Muscle of leg (tissue), 11 donors: ENCODE data around the gene SULT2B1. TPM values are rescaled to one million over a fixed set of nuclear protein-coding genes. Genes with fewer than 3 reads are reported as not detected.

Source experiments
- DNase-seq: peaks from one replicate; pipeline ENCODE4 v3.0.0; 2013
- H3K27ac ChIP-seq: one replicate; pipeline ENCODE4 v1.5.1; 2013; ENCODE audit warnings: mild to moderate bottlenecking, low read length, control low read depth
- H3K27me3 ChIP-seq: one replicate; pipeline ENCODE4 v1.6.1; 2013; ENCODE audit warnings: low read length; ENCODE audit not compliant: control insufficient read depth, insufficient read depth
- H3K36me3 ChIP-seq: one replicate; pipeline ENCODE4 v1.6.1; 2013; ENCODE audit warnings: low read length; ENCODE audit not compliant: control insufficient read depth, insufficient read depth
- H3K4me1 ChIP-seq: one replicate; pipeline ENCODE4 v1.6.1; 2013; ENCODE audit warnings: low read length; ENCODE audit not compliant: control insufficient read depth, insufficient read depth
- H3K4me3 ChIP-seq: one replicate; pipeline ENCODE4 v1.5.1; 2013; ENCODE audit warnings: low read length, control low read depth
- H3K9me3 ChIP-seq: replicated peaks from 2 replicates; pipeline ENCODE4 v1.6.1; 2013; ENCODE audit warnings: low read depth, low read length; ENCODE audit not compliant: control insufficient read depth
- WGBS: methylation state at CpG from one replicate; pipeline ENCODE4 v1.1.5; 2013; ENCODE audit warnings: missing lambda C conversion rate; ENCODE audit not compliant: insufficient coverage; 5-methylcytosine and 5-hydroxymethylcytosine counted together
- polyA plus RNA-seq, 8 donors: library from polyadenylated mRNA; unstranded; fragments of 120-200 nt; gene quantifications; one replicate each; pipeline versions ENCODE4 v1.2.1 to v1.2.3, GENCODE V29; 2013; ENCODE audit warnings: inconsistent platforms in 1 of 8, low replicate concordance in 1 of 8; ENCODE audit not compliant: insufficient read length in 8 of 8, insufficient read depth in 1 of 8
- total RNA-seq: library from RNA; stranded (reverse); fragments of 120-200 nt; gene quantifications from one replicate; pipeline ENCODE4 v1.2.4, GENCODE V29; 2013

Gene SULT2B1
- total and polyA plus RNA-seq, 9 donors, result 0.11 to 2.9 (median 0.25) TPM; not detected in 1

- 74% methylated on average over 39 of the region's 39 CpGs for WGBS
- no peaks in the 10 kb centered on the region for H3K9me3 ChIP-seq
- peaks cover 36% of the 10 kb centered on the region for H3K36me3 ChIP-seq
- H3K27me3 ChIP-seq, result no peaks in the 10 kb centered on the region
- DNase-seq, result no peak
- no peak overlapping the region for H3K27ac ChIP-seq
- peaks cover 34% of the 10 kb centered on the region for H3K4me1 ChIP-seq
- H3K4me3 ChIP-seq, result no peak overlapping the region
Observed at GRCh38 chr19:48613024-48613851, 61.3 kb downstream of the SULT2B1 start.

GRCh38 chr19:48613852-48614435, 62.0 kb downstream of the SULT2B1 start:
- H3K27ac ChIP-seq, result no peak overlapping the region
- peaks cover 35% of the 10 kb centered on the region for H3K4me1 ChIP-seq
- no peaks in the 10 kb centered on the region for H3K9me3 ChIP-seq
- H3K36me3 ChIP-seq, result peaks cover 36% of the 10 kb centered on the region
- 51% methylated on average over 12 of the region's 13 CpGs for WGBS
- no peaks in the 10 kb centered on the region for H3K27me3 ChIP-seq
- DNase-seq, result no peak
- H3K4me3 ChIP-seq, result no peak overlapping the region

GRCh38 chr19:48614436-48615230, 62.7 kb downstream of the SULT2B1 start, which contains the start of gene FAM83E:
FAM83E (minus strand) TSS chr19:48615076; CDS start chr19:48613372, 1,704 bp downstream.
- peaks cover 36% of the 10 kb centered on the region for H3K36me3 ChIP-seq

DNA sequence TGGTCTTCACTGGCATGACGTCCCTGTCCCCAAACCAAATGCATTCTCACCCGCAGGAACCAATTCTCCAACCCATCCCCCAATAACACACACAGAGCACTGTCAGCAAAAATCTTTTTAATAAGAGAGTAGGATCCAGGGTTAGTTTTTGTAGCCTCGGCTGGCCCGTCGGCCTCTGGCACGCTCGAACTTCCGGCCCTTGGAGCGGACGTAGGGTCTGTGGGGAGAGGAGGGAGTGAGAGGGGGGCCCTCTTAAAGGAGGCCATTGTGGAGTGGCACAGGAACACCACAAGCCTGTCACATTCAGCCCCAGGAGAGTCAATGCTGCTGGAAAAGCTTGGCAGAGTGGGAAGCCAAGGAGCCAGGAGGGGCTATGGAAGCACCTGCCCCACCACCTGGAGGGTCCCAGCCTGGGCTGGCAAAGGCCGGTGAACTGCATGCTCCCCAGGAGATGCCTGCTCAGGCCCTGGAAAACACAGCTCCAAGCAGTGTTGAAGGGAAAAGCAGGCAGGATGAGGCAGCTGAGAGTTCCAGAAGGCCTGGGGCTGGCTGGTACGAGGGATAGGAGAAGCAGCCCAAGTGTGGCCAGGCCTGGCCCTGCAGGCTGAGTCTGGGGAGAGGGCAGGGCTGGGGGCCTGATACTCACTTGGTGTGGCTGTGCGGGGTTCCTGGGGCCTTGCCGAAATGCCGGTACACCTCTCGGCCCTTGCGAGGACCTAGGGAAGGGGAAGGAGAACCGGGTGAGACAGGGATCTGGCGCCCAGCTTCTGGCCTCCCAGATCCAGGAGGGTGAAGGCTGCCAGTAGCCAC, 63.5 kb downstream of the SULT2B1 start:
- Histone ChIP-seq H3K36me3 (peaks cover 39% of the 10 kb centered on the region), H3K9me3 (no peaks in the 10 kb centered on the region), H3K27me3 (no peaks in the 10 kb centered on the region), H3K4me3 (no peak overlapping the region), H3K27ac (no peak overlapping the region), H3K4me1 (peaks cover 44% of the 10 kb centered on the region)
- DNase-seq, result no peak
- 65% methylated on average over 14 of the region's 19 CpGs for whole genome bisulfite sequencing

More at GRCh38 chr19:48614436-48615230, 62.7 kb downstream of the SULT2B1 start, which contains the start of gene FAM83E:
- H3K9me3 ChIP-seq, result no peaks in the 10 kb centered on the region
- H3K4me1 ChIP-seq, result peaks cover 37% of the 10 kb centered on the region
- no peak within 1 kb of the TSS for H3K27ac ChIP-seq
- peak; percentile 32 for DNase-seq
- H3K4me3 ChIP-seq, result no peak within 1 kb of the TSS
- no peaks in the 10 kb centered on the region for H3K27me3 ChIP-seq
- 34% methylated on average over 16 of the region's 31 CpGs for WGBS

GRCh38 chr19:48616041-48616436, 64.1 kb downstream of the SULT2B1 start:
- Histone ChIP-seq H3K36me3 (peaks cover 43% of the 10 kb centered on the region), H3K9me3 (no peaks in the 10 kb centered on the region), H3K4me1 (peaks cover 44% of the 10 kb centered on the region), H3K27me3 (no peaks in the 10 kb centered on the region), H3K4me3 (no peak overlapping the region), H3K27ac (no peak overlapping the region)
- WGBS, result 83% methylated on average over 10 of the region's 16 CpGs
- DNase-seq, result no peak

- no peak for DNase-seq
- no peak overlapping the region for H3K4me3 ChIP-seq
- H3K27me3 ChIP-seq, result no peaks in the 10 kb centered on the region
- 53% methylated on average over 2 of the region's 12 CpGs for WGBS
- H3K9me3 ChIP-seq, result no peaks in the 10 kb centered on the region
- peaks cover 45% of the 10 kb centered on the region for H3K36me3 ChIP-seq
- peaks cover 44% of the 10 kb centered on the region for H3K4me1 ChIP-seq
- H3K27ac ChIP-seq, result no peak overlapping the region
Observed at GRCh38 chr19:48616491-48617056, 64.6 kb downstream of the SULT2B1 start.

DNA sequence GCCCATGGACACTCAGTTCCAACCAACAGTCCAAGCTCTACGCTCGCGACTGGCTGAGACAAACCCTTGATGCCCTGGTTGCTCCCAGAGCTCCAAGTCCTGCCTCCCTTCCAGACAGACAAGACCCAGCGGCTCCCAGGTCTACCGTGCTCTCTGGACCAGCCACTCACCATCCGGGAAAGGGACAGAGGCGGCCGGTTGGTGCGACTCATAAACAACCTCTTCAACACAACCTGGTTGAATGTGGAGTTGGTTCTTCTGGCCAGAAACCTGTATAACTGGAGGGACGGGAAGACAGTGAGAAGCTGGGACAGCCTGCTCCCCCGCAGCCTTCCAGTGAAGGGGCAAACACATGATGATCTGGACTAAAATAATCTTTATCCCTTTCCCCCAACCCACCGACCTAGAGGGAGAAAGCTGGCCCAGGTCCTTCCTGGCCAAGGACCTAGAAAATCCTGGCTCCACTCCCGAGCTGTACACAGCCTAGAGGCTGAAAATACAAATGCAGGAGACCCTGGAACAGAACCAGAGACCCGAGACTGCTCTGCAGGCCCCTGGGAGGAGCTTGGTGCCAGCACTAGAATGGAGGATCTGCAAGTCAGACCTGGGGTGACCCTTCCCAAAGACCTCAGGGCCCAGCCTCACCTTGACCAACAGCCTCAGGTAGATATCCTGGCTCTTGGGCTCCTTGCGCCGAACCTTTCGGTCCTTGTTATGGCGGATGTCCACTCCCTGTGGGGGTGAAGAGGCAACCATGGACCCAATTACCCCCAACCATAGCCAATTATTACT, 65.4 kb downstream of the SULT2B1 start:
- Histone ChIP-seq H3K27ac (no peak overlapping the region), H3K4me1 (peaks cover 45% of the 10 kb centered on the region), H3K4me3 (peak overlapping the region; percentile 98)

GRCh38 chr19:48618278-48618915, 66.4 kb downstream of the SULT2B1 start:
- Histone ChIP-seq H3K9me3 (no peaks in the 10 kb centered on the region), H3K4me3 (peak overlapping the region; percentile 98), H3K4me1 (peaks cover 53% of the 10 kb centered on the region), H3K27ac (peak overlapping the region; percentile 92), H3K27me3 (no peaks in the 10 kb centered on the region), H3K36me3 (peaks cover 49% of the 10 kb centered on the region)
- DNase-seq, result peak; percentile 27
- WGBS, result under 1% methylated on average over 17 of the region's 18 CpGs

More for the DNA sequence above, 65.4 kb downstream of the SULT2B1 start:
- 10% methylated on average over 3 of the region's 18 CpGs for WGBS
- Histone ChIP-seq H3K9me3 (no peaks in the 10 kb centered on the region), H3K36me3 (peaks cover 48% of the 10 kb centered on the region), H3K27me3 (no peaks in the 10 kb centered on the region)
- DNase-seq, result peak; percentile 73
